Fibroblast of lung (primary cell): ENCODE results near the gene KIF25. TPM values are rescaled to one million over a fixed set of nuclear protein-coding genes. Genes with fewer than 3 reads are reported as not detected.

Source experiments
- DNase-seq, 2 donors: peaks; one replicate each; pipeline versions ENCODE4 v3.0.0 to v3.0.0-alpha.2; 2010; ENCODE audit warnings: low read depth in 2 of 2
- H2AFZ ChIP-seq: 2 replicates; pipeline ENCODE4 v1.5.1; 2012; ENCODE audit warnings: low read length, control low read depth, inconsistent platforms
- H3K27ac ChIP-seq: 2 replicates; pipeline ENCODE4 v1.5.1; 2011; ENCODE audit warnings: low read length, control low read depth; ENCODE audit not compliant: insufficient read depth
- H3K27me3 ChIP-seq: 2 replicates; pipeline ENCODE4 v1.5.1; 2011; ENCODE audit warnings: mild to moderate bottlenecking, low read length; ENCODE audit not compliant: control insufficient read depth, insufficient read depth
- H3K36me3 ChIP-seq: 2 replicates; pipeline ENCODE4 v1.5.1; 2011; ENCODE audit warnings: low read length; ENCODE audit not compliant: control insufficient read depth, insufficient read depth
- H3K4me1 ChIP-seq: 2 replicates; pipeline ENCODE4 v1.5.1; 2011; ENCODE audit warnings: low read length; ENCODE audit not compliant: control insufficient read depth, insufficient read depth; ENCODE audit errors: extremely low read depth
- H3K4me2 ChIP-seq: 2 replicates; pipeline ENCODE4 v1.5.1; 2011; ENCODE audit warnings: low read length, control low read depth; ENCODE audit not compliant: insufficient read depth; ENCODE audit errors: extremely low read depth
- H3K4me3 ChIP-seq, 4 experiments: fragments of 200-600 bp in 1 of 4; sonication (generic) in 1 of 4; replicated peaks in 1 of 4; 2 replicates each; pipeline ENCODE4 v1.5.1; 2011 to 2016; ENCODE audit warnings: low read length in 4 of 4, low read depth in 3 of 4, mild to moderate bottlenecking in 3 of 4, control low read depth in 2 of 4, inconsistent platforms in 1 of 4, mixed read lengths in 1 of 4; ENCODE audit not compliant: insufficient read depth in 1 of 4; ENCODE audit errors: control extremely low read depth in 1 of 4
- H3K79me2 ChIP-seq: 2 replicates; pipeline ENCODE4 v1.5.1; 2012; ENCODE audit warnings: mild to moderate bottlenecking, low read length, inconsistent platforms; ENCODE audit not compliant: control insufficient read depth, insufficient read depth
- H3K9ac ChIP-seq: 2 replicates; pipeline ENCODE4 v1.5.1; 2011; ENCODE audit warnings: mild to moderate bottlenecking, low read length, control low read depth; ENCODE audit not compliant: insufficient read depth
- H3K9me3 ChIP-seq: 2 replicates; pipeline ENCODE4 v1.5.1; 2012; ENCODE audit warnings: low read depth, low read length; ENCODE audit not compliant: control insufficient read depth, insufficient read depth
- H4K20me1 ChIP-seq: 2 replicates; pipeline ENCODE4 v1.5.1; 2011; ENCODE audit warnings: low read length; ENCODE audit not compliant: control insufficient read depth, insufficient read depth; ENCODE audit errors: extremely low read depth
- CTCF ChIP-seq, 2 donors: IDR thresholded peaks in 1 of 2; conservative IDR thresholded peaks in 1 of 2; 1 replicate in 1 of 2; 2 replicates in 1 of 2; pipeline ENCODE4 v1.5.1; 2011 to 2012; ENCODE audit warnings: low read length in 2 of 2, control low read depth in 1 of 2, inconsistent platforms in 1 of 2, low read depth in 1 of 2, mild to moderate bottlenecking in 1 of 2
- EZH2 ChIP-seq: IDR thresholded peaks from 2 replicates; pipeline ENCODE4 v1.5.1; 2012; ENCODE audit warnings: low read length, control low read depth, mild to moderate bottlenecking; ENCODE audit errors: missing control alignments
- polyA plus RNA-seq, 2 donors: library from polyadenylated mRNA; depleted of rRNA in 1 of 2; stranded (reverse) in 1 of 2; unstranded in 1 of 2; fragments of >200 nt; gene quantifications; 2 replicates each; pipeline ENCODE4 v1.2.1, GENCODE V29; 2011 to 2012; ENCODE audit warnings: missing spikeins in 1 of 2
- total RNA-seq: library from RNA; depleted of rRNA; stranded (reverse); fragments of >200 nt; gene quantifications from 2 replicates; pipeline ENCODE4 v1.2.1, GENCODE V29; 2014

KIF25 gene
- total and polyA plus RNA-seq, 2 donors (not counting 1 experiment from before 2014, with no cell fraction given), result 0.33 TPM; not detected in 1

- no peaks in the 10 kb centered on the region for H4K20me1 ChIP-seq
- no peak overlapping the region for H2AFZ ChIP-seq
- H3K4me1 ChIP-seq, result no peaks in the 10 kb centered on the region
- no peaks in the 10 kb centered on the region for H3K79me2 ChIP-seq
- H3K9me3 ChIP-seq, result no peaks in the 10 kb centered on the region
- no peak overlapping the region for H3K9ac ChIP-seq
- TF ChIP-seq EZH2 (no peak), CTCF (conservative IDR thresholded peaks at IDR 0.05 in 1 of 2, IDR thresholded peaks at IDR 0.05 in 1 of 2; ENCODE audit: low read depth in 1 of 2, low read length in 2 of 2) (no peak)
- no peaks in the 10 kb centered on the region for H3K36me3 ChIP-seq
- no peak overlapping the region for H3K4me3 ChIP-seq
- no peak overlapping the region for H3K4me2 ChIP-seq
- no peaks in the 10 kb centered on the region for H3K27me3 ChIP-seq
- no peak overlapping the region for H3K27ac ChIP-seq
- no peak for DNase-seq
Observed at GRCh38 chr6:168086066-168086465, 88.6 kb downstream of the KIF25 start.

GRCh38 chr6:168086616-168087015, 89.1 kb downstream of the KIF25 start:
- Histone ChIP-seq H3K9me3 (no peaks in the 10 kb centered on the region), H3K27ac (no peak overlapping the region), H3K9ac (no peak overlapping the region), H4K20me1 (no peaks in the 10 kb centered on the region), H3K79me2 (no peaks in the 10 kb centered on the region), H3K36me3 (no peaks in the 10 kb centered on the region), H3K4me2 (no peak overlapping the region), H2AFZ (no peak overlapping the region), H3K4me1 (no peaks in the 10 kb centered on the region), H3K27me3 (no peaks in the 10 kb centered on the region), H3K4me3 (no peak overlapping the region)
- no peak for DNase-seq
- no peak for TF ChIP-seq EZH2
- no peak for TF ChIP-seq CTCF (conservative IDR thresholded peaks at IDR 0.05 in 1 of 2, IDR thresholded peaks at IDR 0.05 in 1 of 2; ENCODE audit: low read depth in 1 of 2, low read length in 2 of 2)

GRCh38 chr6:168087436-168088160, 90.1 kb downstream of the KIF25 start:
- Histone ChIP-seq H3K27me3 (no peaks in the 10 kb centered on the region), H3K4me3 (no peak overlapping the region), H3K9ac (no peak overlapping the region), H4K20me1 (no peaks in the 10 kb centered on the region), H3K4me1 (no peaks in the 10 kb centered on the region), H3K79me2 (no peaks in the 10 kb centered on the region), H3K4me2 (no peak overlapping the region), H3K36me3 (no peaks in the 10 kb centered on the region), H3K9me3 (no peaks in the 10 kb centered on the region), H2AFZ (no peak overlapping the region), H3K27ac (no peak overlapping the region)
- no peak for DNase-seq
- TF ChIP-seq CTCF (conservative IDR thresholded peaks at IDR 0.05 in 1 of 2, IDR thresholded peaks at IDR 0.05 in 1 of 2; ENCODE audit: low read depth in 1 of 2, low read length in 2 of 2), result no peak
- TF ChIP-seq EZH2, result no peak
